ENCODE measurements around the gene ARID1B.

GRCh38 chr6:157008568-157008967 lies 231.4 kb downstream of the ARID1B start:
- TF ChIP-seq CTCF (IDR thresholded peaks at IDR 0.05) (no peak), POLR2A (IDR thresholded peaks at IDR 0.05) (no peak), POLR2AphosphoS5 (IDR thresholded peaks at IDR 0.05) (no peak)

Data from prostate gland (tissue), 2 donors.